Body of pancreas (tissue), 4 donors: Measurements from ENCODE around the gene FABP7.

Source experiments
- POLR2A ChIP-seq, 3 donors: fragments of 450-650 bp; IDR thresholded peaks; one replicate each; pipeline ENCODE4 v1.6.1; 2016; ENCODE audit warnings: antibody characterized with exemption in 3 of 3, mild to moderate bottlenecking in 2 of 3
- TF ChIP-seq, protein P1 (sequence below), 7 experiments: fragments of 450-650 bp in 4 of 7; fragments of 200-600 bp in 3 of 7; sonication (generic) in 3 of 7; IDR thresholded peaks; one replicate each; pipeline ENCODE4 v1.5.1; 2016 to 2019; ENCODE audit warnings: antibody characterized with exemption in 7 of 7

DNA sequence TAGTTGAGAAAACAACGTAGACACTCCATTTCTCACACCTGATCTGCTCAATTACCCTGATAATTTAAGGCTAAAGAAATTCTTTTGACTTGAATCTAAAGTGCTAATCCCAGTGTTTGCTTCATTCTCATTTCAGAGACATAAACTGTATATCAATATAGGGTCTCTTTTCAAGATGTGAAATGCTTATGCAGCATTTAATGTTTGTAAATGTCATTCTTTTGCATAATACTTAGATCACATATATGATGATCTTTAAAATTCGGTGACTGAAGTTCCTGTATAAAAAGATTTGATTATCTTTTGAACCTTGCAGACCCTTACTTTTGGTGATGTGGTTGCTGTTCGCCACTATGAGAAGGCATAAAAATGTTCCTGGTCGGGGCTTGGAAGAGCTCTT lies 3.9 kb downstream of the FABP7 start:
- TF ChIP-seq, protein P1, sequence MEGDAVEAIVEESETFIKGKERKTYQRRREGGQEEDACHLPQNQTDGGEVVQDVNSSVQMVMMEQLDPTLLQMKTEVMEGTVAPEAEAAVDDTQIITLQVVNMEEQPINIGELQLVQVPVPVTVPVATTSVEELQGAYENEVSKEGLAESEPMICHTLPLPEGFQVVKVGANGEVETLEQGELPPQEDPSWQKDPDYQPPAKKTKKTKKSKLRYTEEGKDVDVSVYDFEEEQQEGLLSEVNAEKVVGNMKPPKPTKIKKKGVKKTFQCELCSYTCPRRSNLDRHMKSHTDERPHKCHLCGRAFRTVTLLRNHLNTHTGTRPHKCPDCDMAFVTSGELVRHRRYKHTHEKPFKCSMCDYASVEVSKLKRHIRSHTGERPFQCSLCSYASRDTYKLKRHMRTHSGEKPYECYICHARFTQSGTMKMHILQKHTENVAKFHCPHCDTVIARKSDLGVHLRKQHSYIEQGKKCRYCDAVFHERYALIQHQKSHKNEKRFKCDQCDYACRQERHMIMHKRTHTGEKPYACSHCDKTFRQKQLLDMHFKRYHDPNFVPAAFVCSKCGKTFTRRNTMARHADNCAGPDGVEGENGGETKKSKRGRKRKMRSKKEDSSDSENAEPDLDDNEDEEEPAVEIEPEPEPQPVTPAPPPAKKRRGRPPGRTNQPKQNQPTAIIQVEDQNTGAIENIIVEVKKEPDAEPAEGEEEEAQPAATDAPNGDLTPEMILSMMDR (IDR thresholded peaks at IDR 0.05) = no peak
- TF ChIP-seq POLR2A (IDR thresholded peaks at IDR 0.05) = no peak
